NT2/D1 (cell line): Measurements from ENCODE around the gene LEFTY1.
A peak's percentile ranks its signal among the peaks of the same experiment; 100 is the strongest.

Experiments used
- DNase-seq: peaks from one replicate; pipeline ENCODE4 v3.0.0-alpha.2; 2011; ENCODE audit warnings: low read depth, low spot score
- H3K27me3 ChIP-seq: 2 replicates; pipeline ENCODE4 v1.6.0; 2011; ENCODE audit warnings: mild to moderate bottlenecking; ENCODE audit not compliant: insufficient read length, insufficient read depth
- H3K36me3 ChIP-seq: 2 replicates; pipeline ENCODE4 v1.6.1; 2011; ENCODE audit warnings: mild to moderate bottlenecking, low read length, mixed read lengths; ENCODE audit not compliant: insufficient read depth, insufficient read length
- H3K4me1 ChIP-seq: 2 replicates; pipeline ENCODE4 v1.5.1; 2011; ENCODE audit not compliant: insufficient read depth, insufficient read length
- H3K4me3 ChIP-seq: 2 replicates; pipeline ENCODE4 v1.5.1; 2011; ENCODE audit warnings: low read depth; ENCODE audit not compliant: insufficient read length
- H3K9ac ChIP-seq: 2 replicates; pipeline ENCODE4 v1.6.0; 2011; ENCODE audit warnings: low read depth; ENCODE audit not compliant: insufficient read length
- H3K9me3 ChIP-seq: 2 replicates; pipeline ENCODE4 v1.5.1; 2011; ENCODE audit warnings: mild to moderate bottlenecking, low read length; ENCODE audit not compliant: insufficient read depth
- SUZ12 ChIP-seq: IDR thresholded peaks from 2 replicates; pipeline ENCODE4 v1.6.1; 2011; ENCODE audit not compliant: insufficient read length, insufficient read depth; ENCODE audit errors: extremely low read depth
- YY1 ChIP-seq: IDR thresholded peaks from 2 replicates; pipeline ENCODE4 v1.6.1; 2011; ENCODE audit not compliant: insufficient read length, insufficient read depth
- ZNF274 ChIP-seq: IDR thresholded peaks from 2 replicates; pipeline ENCODE4 v1.6.1; 2011; ENCODE audit warnings: mild to moderate bottlenecking, low read depth, low read length

LEFTY1 gene

GRCh38 chr1:225923381-225923691 is 34.4 kb upstream of the LEFTY1 start:
- DNase-seq = no peak
- H3K9me3 ChIP-seq = no peaks in the 10 kb centered on the region
- H3K4me1 ChIP-seq = peaks cover 15% of the 10 kb centered on the region
- peaks cover 43% of the 10 kb centered on the region for H3K36me3 ChIP-seq
- H3K9ac ChIP-seq = peak overlapping the region; percentile 100
- H3K4me3 ChIP-seq = peak overlapping the region; percentile 99
- TF ChIP-seq YY1 = no peak
- TF ChIP-seq SUZ12 = no peak
- TF ChIP-seq ZNF274 = no peak
- no peaks in the 10 kb centered on the region for H3K27me3 ChIP-seq

GRCh38 chr1:225921734-225922709 is 33.1 kb upstream of the LEFTY1 start:
- peaks cover 12% of the 10 kb centered on the region for H3K4me1 ChIP-seq
- peak overlapping the region; percentile 47 for H3K9ac ChIP-seq
- no peaks in the 10 kb centered on the region for H3K27me3 ChIP-seq
- peaks cover 46% of the 10 kb centered on the region for H3K36me3 ChIP-seq
- no peak for TF ChIP-seq YY1
- TF ChIP-seq ZNF274 = no peak
- TF ChIP-seq SUZ12 = no peak
- no peak for DNase-seq
- H3K4me3 ChIP-seq = no peak overlapping the region
- H3K9me3 ChIP-seq = no peaks in the 10 kb centered on the region

GRCh38 chr1:225919906-225920305 is 31.0 kb upstream of the LEFTY1 start:
- no peaks in the 10 kb centered on the region for H3K27me3 ChIP-seq
- no peaks in the 10 kb centered on the region for H3K9me3 ChIP-seq
- H3K9ac ChIP-seq = no peak overlapping the region
- DNase-seq = no peak
- peaks cover 54% of the 10 kb centered on the region for H3K36me3 ChIP-seq
- no peak for TF ChIP-seq YY1
- no peak for TF ChIP-seq SUZ12
- no peak for TF ChIP-seq ZNF274
- no peak overlapping the region for H3K4me3 ChIP-seq
- H3K4me1 ChIP-seq = peaks cover 14% of the 10 kb centered on the region

- no peak overlapping the region for H3K9ac ChIP-seq
- H3K36me3 ChIP-seq = peaks cover 60% of the 10 kb centered on the region
- peaks cover 14% of the 10 kb centered on the region for H3K4me1 ChIP-seq
- no peaks in the 10 kb centered on the region for H3K27me3 ChIP-seq
- no peak for TF ChIP-seq ZNF274
- no peak for TF ChIP-seq YY1
- no peak for TF ChIP-seq SUZ12
- no peak overlapping the region for H3K4me3 ChIP-seq
- no peak for DNase-seq
- no peaks in the 10 kb centered on the region for H3K9me3 ChIP-seq
Observed at GRCh38 chr1:225918280-225918679, 29.3 kb upstream of the LEFTY1 start.

GRCh38 chr1:225917536-225917935 is 28.6 kb upstream of the LEFTY1 start:
- peaks cover 54% of the 10 kb centered on the region for H3K36me3 ChIP-seq
- TF ChIP-seq YY1 (no peak), ZNF274 (no peak), SUZ12 (no peak)
- no peak for DNase-seq
- H3K9me3 ChIP-seq = no peaks in the 10 kb centered on the region
- H3K4me1 ChIP-seq = peaks cover 10% of the 10 kb centered on the region
- H3K27me3 ChIP-seq = no peaks in the 10 kb centered on the region
- no peak overlapping the region for H3K9ac ChIP-seq
- H3K4me3 ChIP-seq = no peak overlapping the region

GRCh38 chr1:225917101-225917500 is 28.2 kb upstream of the LEFTY1 start:
- Histone ChIP-seq H3K4me1 (peaks cover 6% of the 10 kb centered on the region), H3K4me3 (no peak overlapping the region), H3K36me3 (peaks cover 50% of the 10 kb centered on the region), H3K9ac (no peak overlapping the region), H3K27me3 (no peaks in the 10 kb centered on the region), H3K9me3 (no peaks in the 10 kb centered on the region)
- no peak for TF ChIP-seq YY1
- TF ChIP-seq SUZ12 = no peak
- TF ChIP-seq ZNF274 = no peak
- no peak for DNase-seq

GRCh38 chr1:225915538-225915991 is 26.6 kb upstream of the LEFTY1 start:
- Histone ChIP-seq H3K36me3 (peaks cover 35% of the 10 kb centered on the region), H3K27me3 (peaks cover 7% of the 10 kb centered on the region), H3K4me3 (no peak overlapping the region), H3K9ac (no peak overlapping the region), H3K4me1 (peaks cover 2% of the 10 kb centered on the region), H3K9me3 (no peaks in the 10 kb centered on the region)
- no peak for DNase-seq
- TF ChIP-seq SUZ12 (no peak), ZNF274 (no peak), YY1 (no peak)
